Measurements from ENCODE around the gene CDC42BPG.

The CDC42BPG gene

DNA sequence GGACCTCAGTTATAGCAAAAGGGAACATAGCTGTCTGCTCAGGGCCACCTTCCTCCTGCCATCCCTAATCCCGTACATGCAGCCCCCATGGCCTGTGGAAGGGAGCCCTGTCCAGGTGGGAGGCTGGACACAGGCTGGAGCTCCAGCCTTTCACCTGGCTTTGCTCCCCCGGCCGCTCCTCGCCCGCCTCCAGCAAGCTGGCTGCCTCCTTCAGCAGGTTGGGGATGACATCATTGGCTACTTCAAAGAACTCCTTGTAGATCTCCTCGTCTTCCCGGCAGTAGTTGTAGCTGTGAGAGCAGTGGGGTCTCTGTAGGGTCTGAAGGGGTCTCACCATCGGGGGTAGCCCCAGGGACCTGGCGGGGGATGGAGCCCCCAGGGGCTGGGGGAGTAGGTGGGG lies 39.0 kb downstream of the CDC42BPG start:
- DNase-seq (ENCODE audit: low read depth) = no peak

DNA sequence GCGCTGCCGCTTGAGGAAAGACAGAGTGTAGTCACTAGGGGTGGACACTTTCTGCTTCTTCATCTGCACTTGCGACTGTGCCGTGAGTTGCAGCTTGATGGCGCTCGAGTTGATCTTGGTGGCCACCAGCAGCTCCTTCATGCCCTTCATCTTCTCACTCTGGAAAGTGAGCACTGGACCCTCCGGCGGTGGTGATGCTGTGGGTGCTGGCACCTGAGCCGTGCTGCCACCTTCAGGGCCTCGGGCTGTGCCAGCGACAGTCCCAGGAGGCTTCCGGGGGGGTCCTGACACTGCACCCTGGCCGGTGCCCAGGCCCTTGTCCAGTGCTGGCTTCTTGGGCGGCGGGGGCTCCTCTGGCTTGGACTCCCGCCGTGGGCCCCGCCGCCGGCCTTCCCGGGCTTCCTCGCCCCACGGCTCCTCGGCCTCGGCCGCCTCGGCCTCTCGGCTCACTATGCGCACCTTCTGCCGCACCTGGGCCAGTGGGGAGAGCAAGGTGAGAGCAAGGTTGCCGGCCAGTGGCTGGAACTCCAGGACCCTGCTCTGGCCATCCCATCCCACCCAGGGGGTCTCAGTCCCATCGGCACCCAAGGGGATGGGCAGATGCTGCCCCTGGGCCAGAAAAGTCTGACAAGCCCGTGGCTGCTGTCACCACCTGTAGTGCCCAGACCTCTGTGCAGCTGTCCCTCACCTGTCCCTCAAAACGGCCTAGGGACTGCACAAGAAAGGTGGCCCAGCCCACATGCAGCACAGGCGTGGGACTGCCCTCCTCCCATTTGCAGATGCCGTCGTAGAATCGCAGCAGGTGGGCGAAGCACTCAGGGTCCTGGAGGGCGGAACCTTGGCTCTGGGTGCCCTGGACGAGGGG lies 39.9 kb downstream of the CDC42BPG start:
- DNase-seq (ENCODE audit: low read depth) = no peak

DNA sequence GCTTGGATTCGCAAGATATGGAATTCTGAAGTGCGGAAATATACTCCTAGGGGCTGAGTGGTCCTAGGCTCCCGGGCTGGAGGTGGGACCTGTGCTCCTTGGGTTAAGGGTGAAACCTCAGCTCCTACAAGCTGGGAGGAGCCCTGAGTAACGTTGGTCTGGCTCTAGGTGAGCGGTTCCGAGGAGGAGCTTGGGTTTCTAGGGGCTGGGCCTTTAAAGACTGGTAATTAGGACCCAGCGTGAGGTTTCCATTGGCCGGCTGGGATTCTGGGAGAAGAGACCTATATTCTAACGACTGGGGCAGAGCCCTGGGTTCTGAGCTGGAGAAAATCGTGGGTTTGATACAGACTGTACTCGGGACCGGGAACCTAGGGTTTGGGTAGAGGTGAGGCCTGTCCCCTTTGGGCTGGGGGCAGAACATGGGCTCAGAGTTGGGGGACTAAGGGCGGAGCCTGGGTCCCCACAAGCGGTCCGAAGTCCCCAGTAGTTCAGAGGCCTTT lies 40.6 kb downstream of the CDC42BPG start:
- DNase-seq (ENCODE audit: low read depth) = no peak

DNA sequence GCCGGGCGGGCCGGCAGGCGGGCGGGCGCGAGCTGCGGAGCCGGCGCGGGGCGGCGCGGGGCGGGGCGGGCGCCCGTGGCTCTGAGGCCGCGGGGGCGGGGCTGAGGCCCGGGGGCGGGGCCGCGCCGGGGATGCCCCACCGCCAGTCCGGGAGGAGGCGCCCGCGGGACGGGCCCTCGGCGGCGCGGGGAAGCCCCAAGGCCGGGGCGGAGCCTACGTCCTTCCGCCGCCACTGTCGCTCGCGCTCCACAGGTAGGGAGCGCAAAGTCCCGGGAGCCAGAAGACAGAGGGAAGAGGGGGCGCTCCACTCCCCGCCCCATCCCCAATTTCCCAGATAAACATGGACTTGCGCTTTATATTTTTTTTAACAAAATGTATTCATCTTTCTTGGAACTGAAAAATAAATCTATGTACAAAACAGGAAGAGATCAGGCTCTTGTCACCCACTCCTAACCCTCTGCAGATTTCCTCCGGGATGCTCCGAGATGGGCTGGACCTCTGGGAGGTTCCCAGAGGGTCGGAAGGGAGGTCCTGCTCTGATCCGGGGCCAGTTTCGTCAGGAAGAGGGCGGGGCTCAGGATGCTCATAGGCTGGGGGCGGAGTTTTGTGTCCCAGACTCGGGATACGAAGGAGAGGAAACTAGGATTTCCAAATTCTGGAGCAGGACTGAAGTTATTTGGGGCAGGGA lies 41.2 kb downstream of the CDC42BPG start, which contains the start of gene MAP4K2:
MAP4K2 (minus strand) TSS at position 57 of the 688 bp plus-strand sequence. CDS start 65 bp downstream, outside the sequence.
- peak; percentile 68 for DNase-seq (ENCODE audit: low read depth)

DNA sequence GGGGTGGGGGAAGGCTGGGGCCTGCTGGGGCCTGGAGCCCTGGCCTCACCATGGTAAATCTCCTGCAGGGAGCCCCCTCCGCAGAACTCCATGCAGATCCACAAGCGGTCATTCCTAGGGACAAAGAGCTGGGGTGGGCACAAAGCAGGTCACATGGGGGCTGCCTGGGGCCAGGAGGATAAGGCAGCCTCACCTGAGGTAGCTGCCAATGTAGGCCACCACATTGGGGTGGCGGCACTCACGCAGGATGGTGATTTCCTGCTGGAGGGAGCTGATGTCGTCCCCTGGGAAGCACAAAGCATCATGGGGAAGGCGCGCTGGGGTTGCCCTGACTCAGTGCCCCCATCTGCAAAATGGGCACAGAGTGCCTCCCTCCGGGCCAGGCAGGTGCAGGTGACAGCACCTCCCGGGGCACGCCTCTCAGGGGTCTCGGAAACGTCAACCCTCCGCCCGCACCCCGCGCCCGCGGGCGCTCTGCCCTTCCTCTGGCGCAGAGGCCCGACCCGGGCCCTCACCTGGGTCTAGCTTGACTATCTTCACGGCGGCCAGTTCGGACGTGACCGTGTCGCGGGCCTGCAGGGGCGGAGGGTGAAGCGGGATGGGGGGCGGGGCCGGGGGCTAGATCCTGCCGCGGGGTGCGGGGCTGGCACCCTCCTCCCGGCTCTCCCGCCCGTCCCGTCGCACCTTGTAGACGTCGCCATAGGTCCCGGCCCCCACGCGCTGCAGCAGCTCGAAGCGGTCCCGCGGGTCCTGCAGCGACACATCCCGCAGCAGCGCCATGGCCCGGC lies 41.9 kb downstream of the CDC42BPG start:
- DNase-seq (ENCODE audit: low read depth) = no peak

DNA sequence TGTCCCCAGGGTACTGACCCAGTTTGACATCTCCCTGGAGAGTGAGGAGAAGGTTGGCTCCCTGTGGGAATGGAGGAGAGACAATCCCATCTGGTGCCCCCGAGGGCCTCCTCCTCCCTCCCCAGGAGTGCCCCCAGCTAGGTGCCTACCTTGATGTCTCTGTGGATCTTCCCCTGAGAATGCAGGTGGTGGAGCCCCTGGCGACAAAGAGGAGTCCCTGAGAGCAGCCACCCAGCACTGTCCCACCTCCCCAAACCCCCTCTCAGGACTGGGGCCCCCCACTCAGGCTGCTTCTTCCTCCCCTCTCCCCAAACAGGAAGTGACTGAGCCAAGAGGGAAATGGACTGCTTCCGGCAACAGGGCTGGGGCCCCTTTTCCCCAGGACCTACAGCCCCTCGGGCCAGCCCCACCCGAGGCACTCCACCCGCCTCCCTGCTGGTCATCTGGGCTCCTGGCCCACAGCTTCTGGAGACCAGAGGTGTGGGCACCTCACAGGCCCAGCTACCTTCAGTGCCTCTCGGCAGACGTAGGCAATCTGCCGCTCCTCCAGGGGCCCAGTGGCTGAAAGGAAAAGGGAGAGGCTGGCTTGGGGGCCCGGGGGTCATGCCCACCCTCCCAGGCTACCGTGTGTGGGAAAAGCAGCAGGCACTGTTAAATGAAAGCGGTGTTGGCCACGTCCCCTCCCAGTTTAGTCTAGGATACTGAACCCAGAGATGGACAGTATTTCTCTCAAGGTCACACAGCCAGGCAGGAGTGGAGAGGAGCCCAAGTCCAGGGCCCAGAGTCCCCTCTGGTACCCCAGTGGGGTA lies 42.7 kb downstream of the CDC42BPG start:
- DNase-seq (ENCODE audit: low read depth) = no peak

DNA sequence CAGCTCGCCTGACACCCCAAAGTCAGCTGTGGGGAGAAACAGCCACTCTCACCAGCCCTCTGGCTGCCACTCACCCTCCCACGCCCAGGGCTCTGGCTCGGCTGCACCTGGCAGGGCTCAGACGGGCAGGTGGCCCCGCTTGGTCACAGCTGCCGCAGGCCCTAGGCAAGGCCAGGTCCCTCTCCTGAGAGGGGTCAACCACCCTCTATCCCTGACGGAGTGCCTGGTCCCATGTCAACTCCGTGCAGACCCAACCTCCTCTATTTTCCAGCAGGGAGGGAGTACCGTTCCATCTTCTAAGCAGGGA lies 43.3 kb downstream of the CDC42BPG start:
- no peak for DNase-seq (ENCODE audit: low read depth)

DNA sequence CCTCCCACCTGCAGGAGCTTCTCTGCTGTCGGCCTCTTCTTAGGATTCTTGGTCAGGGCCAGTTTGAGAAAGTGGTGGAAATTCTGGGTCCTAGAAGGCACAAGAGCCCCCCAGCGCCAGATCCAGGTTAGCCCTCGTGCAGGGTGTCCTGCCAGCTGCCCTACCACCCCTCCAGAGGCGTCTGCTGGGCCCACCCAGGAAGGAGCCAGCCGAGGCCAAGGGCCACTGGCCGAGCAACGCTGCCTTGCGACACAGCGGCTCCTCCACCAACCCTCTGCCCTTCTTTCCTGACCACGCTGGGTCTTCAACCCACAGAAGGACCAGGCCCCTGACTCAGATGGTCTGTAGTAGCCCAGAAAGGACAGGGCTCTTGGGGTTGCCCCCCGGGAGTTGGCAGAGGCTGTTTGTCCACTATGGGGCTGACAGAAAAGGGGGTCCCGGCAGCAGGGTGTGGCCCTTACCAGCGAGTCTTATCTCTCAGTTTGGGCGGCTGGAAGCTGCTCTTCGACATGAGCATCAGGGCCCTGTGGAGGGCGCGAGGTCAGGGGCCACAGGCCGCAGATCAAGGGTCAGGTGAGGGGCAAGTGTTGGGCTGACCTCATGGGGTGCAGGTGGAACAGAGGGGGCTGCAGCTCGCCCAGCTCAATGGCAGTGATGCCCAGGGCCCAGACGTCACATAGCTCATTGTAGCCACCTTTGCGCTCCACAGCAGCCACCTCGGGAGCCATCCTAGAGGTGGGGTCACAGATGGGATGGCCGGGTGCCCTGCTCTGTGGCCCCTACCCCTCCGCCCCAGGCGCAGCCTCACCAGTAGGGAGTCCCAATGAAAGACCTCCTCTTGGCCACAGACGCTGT lies 43.9 kb downstream of the CDC42BPG start:
- DNase-seq (ENCODE audit: low read depth) = no peak

DNA sequence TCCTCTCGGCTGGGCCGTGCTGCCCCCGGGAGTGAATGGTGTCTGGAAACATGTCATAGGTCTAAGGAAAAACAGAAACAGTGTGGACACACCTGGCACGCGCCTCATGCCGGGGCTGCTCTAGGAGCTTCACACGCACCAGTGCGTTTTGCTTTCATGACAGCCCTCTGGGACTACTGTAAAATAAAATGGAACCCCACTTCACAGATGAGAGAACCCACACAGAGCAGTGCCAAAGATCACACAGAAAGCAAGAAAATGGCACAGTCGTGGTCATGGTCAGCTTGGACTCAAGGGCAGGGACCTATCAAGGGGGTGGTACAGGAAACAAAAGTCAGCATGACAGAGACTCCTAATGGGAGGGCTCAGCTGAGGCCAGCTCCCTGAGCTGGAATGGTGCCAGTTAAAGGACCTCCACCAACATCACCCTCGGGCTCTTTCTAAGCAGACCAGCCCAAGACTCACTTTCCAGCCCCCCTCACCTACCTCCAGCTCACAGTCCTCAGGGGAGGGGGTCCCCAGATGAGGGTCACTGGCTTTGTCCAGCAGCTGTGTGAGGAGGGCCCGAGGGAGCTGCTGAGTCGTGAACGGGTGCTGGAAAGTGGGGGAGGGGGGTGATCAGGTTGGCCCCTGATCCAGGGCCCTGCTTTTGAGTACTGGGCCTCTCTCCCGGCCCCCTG lies 44.7 kb downstream of the CDC42BPG start:
- DNase-seq (ENCODE audit: low read depth) = no peak

DNA sequence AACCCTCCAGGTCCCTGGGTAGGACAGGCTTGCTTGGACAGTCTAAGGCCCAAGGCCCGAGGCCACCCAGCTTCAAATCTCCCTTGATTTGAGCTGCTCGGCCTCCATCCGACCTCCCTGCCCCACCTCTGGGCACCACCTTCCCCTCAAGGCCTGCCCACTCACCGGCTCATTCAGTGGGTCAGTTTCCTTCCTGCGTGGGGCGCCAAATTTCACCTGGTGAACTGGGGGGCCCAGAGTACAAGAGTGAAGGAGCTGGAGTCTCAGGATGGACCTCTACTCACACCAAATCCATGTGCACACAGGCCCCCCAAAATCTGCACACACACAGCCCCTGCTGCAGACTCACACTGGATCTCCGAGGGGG lies 45.2 kb downstream of the CDC42BPG start:
- DNase-seq (ENCODE audit: low read depth) = no peak

DNA sequence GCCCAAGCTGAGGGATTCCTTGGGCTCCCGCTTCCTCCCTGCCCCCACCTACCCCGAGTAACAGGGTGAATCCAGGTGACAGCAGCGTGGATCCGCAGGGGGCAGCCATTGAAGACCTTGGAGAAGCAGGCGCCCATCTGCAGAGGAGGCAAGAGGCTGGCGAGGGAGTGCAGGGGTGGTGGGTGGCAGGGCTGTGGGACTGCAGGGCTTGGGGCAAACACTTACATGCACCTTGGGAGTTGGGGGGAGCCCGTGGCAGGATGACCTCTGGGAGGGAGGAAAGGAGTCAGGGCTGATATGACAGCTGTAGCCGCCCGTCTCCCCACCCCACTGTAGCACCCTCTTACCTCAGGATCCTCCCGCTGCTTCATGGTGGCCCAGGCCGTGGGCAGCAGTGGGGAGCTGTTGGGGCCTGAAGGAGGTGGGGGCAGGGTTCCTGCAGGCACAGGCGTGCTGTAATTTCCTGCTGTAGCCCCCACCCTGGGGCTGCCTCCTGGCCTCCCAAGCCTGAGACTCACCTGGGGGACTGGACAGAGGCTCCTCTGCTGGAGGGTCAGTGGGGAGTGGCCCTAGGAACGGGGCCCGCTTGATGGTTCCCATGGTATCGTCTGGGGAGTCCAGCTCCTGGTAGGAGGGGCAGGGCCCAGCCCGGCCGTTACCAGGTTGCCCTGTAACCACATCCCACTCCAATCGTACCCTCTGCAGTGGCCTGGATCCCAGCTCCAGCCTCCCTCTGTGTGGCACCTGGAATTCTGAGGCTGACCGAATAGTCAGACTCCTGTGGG lies 47.5 kb downstream of the CDC42BPG start:
- DNase-seq (ENCODE audit: low read depth) = no peak

DNA sequence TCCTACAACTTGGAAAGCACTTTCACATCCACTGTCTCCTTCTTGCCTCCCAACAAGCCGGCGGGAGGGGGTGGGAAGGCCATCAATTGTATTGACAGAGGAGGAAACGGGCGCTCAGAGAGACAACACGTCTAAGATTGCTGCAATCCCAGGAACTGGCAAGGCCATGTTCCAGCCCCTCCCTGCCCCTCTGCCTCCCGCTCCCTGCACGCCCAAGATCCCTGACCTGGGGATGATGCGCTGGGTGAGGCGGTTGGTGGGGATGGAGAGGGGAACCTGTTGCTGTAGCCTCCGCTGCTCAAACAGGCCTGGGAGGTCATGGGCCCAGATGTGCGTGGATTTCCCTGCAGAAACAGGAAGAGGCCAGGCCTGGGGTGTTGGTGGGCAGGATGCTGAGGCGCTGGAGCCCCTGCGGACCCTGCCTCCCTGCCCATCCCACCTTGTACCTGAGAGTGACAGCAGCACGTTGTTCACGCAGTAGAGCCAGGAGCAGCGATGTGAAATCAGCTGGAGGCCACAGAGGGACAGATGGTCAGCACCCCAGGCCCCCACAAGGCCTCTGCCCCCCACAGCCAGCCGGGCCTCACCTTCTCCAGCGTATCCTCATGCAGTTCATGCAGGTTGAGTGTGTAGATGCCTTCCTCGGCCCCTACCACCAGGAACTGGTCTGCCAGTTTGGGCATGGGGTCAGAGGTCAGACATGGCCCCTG lies 48.3 kb downstream of the CDC42BPG start:
- no peak for DNase-seq (ENCODE audit: low read depth)

DNA sequence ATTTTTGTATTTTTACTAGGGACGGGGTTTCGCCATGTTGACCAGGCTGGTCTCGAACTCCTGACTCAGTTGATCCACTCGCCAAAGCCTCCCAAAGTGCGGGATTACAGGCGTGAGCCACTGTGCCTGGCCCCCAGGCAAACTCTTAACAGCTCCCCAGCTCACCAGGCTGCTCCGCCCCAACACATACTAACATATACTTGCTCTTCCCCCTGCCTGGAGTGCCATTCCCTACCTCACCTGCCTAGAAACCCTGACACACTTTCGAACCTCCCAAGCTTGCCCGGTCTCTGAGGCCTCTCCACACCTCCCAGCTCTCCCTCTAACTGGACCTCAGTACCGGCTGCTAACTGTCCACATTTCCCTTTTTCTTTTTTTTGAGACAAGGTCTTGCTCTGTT lies 49.9 kb downstream of the CDC42BPG start:
- DNase-seq (ENCODE audit: low read depth) = no peak

DNA sequence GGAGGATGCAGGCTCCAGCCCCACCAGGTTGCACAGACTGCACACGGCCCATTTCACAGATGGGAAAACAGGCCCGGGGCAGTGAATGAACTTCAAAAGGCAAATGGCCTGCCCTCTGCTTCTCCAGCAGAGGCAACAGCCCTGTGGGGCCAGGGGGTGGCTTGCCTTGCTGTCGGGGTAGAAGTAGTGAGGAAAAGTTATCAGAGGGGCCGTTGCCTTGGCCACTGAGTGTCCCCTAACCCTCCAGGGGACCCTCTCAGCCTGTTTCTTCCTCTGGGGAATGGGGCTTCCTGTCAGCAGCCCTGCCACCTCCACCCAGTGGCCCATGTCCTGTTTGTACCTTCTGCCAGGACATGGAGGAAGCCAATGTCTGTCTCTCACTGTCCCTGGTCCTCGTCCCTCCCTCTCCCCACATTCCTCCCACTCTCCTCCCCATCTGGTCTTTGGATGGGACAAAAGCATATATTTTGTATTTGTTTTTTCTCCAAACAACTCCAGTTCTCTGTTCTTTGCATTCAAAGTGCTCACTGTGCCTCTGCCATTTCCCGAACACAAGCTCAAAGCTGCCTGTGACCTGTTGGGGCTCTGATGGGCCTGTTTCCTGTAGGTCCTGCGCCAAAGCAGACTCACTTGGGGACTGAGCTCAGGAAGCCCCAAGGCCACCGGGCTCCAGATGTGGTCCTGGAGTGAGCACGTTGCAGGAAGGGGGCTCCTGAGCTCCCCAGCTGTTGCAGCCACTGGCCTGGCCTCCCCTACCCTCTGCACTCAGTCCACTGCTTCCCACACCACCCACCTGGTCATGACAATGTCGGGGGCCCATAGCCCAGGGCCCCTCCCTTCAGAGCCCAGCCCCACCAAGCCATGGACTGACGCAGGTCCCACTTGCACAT lies 50.9 kb downstream of the CDC42BPG start:
- no peak for DNase-seq (ENCODE audit: low read depth)

DNA sequence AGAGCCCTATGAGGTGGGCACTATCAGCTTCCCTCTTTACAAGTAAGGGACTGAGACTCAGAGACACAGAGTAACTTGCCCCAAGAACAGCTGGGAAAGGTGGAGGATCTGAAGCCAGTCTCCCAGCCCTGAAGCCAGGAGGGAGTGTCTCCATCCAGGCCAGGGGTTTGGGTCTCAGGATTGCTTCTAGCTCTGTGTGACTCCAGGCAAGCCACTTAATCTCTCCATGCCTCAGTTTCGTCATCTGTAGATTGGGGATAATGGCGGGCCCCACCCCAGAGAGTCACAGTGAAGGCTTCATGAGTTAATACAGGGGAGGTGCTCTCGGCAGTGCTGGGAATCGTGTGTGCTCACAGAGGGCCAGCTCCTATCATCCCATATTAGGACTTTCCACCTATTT lies 52.0 kb downstream of the CDC42BPG start:
- DNase-seq (ENCODE audit: low read depth) = no peak

DNA sequence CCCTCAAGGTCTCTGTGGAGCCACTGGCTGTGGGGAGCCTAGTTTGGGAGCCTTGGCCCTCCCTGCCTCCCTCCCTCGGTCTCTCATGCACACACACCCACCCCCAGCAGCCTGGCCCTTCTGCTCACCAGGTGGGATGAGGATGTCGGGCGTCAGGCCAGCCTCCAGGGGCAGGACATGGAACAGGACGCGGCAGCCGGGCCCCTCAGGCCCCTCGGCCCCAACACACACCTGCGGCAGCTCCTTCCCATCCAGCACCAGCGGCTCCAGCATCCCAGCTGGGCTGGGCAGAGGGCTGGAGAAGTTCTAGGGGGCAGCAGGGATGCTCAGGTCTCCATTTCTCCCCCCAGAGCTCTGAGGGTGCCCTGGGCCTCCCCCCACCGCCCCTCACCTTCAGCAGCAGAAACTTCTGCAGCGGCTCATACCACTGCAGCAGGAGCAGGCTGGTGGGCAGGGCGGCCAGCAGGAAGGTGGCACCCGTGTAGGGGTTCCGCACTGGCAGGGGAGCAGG lies 52.6 kb downstream of the CDC42BPG start:
- DNase-seq (ENCODE audit: low read depth) = no peak
